Cardiac muscle cell (in vitro differentiated cells and primary cell): Measurements from ENCODE around the gene RSPH9. TPM values are rescaled to one million over a fixed set of nuclear protein-coding genes. Genes with fewer than 3 reads are reported as not detected.
"Not testable (repeated sequence)": the region's sequence is repeated elsewhere in the genome, so short reads cannot be mapped to it uniquely, and the experiment has no call there.

ENCODE experiments used
- DNase-seq, 2 donors: peaks; one replicate each; pipeline versions ENCODE4 v3.0.0 to v3.0.0-alpha.2; 2010 to 2017; ENCODE audit warnings: low read depth in 1 of 2, low spot score in 1 of 2
- H3K27ac ChIP-seq: fragments of 200-600 bp; sonication (generic); 2 replicates; pipeline ENCODE4 v1.5.1; 2016
- H3K27me3 ChIP-seq: fragments of 200-600 bp; sonication (generic); 2 replicates; pipeline ENCODE4 v1.6.0; 2016; ENCODE audit warnings: control low read depth
- H3K36me3 ChIP-seq: fragments of 200-600 bp; sonication (generic); 2 replicates; pipeline ENCODE4 v1.5.1; 2016; ENCODE audit warnings: control low read depth
- H3K4me1 ChIP-seq: fragments of 200-600 bp; sonication (generic); 2 replicates; pipeline ENCODE4 v1.8.1; 2017; ENCODE audit warnings: low read depth, mild to moderate bottlenecking, mixed run types
- H3K4me3 ChIP-seq: fragments of 200-600 bp; sonication (generic); 2 replicates; pipeline ENCODE4 v1.5.1; 2016; ENCODE audit warnings: mild to moderate bottlenecking
- H3K9me3 ChIP-seq: fragments of 200-600 bp; sonication (generic); 2 replicates; pipeline ENCODE4 v1.5.1; 2017; ENCODE audit warnings: low read depth, mild to moderate bottlenecking, control low read depth
- polyA plus RNA-seq: library from polyadenylated mRNA; unstranded; fragments of >200 nt; fragmentation: Nextera tagmentation; extraction: Ambion mirVana; gene quantifications from 2 replicates; pipeline ENCODE4 v1.2.1, GENCODE V29; 2016
- total RNA-seq: library from RNA; depleted of rRNA; stranded (reverse); fragments of >200 nt; gene quantifications from 2 replicates; pipeline ENCODE4 v1.2.3, GENCODE V29; 2016
- TF ChIP-seq, protein P1 (sequence below): IDR thresholded peaks from 2 replicates; pipeline ENCODE4 v1.5.1; 2012; ENCODE audit warnings: low read depth, mild to moderate bottlenecking, low read length

The RSPH9 gene
- total and polyA plus RNA-seq, 2 experiments from 2014 or later = 2.9 to 5.8 TPM

DNA sequence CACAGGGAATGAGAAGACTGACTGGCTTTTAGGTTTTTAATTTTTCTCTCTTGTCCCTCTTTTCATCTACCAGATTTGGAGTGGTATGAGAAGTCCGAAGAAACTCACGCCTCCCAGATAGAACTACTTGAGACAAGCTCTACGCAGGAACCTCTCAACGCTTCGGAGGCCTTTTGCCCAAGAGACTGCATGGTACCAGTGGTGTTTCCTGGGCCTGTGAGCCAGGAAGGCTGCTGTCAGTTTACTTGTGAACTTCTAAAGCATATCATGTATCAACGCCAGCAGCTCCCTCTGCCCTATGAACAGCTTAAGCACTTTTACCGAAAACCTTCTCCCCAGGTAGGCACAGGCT lies 8.6 kb upstream of the RSPH9 start:
- peaks cover 15% of the 10 kb centered on the region for H3K36me3 ChIP-seq
- H3K27ac ChIP-seq = peak overlapping the region; percentile 38
- peak; percentile 9 to 16 for DNase-seq
- H3K4me1 ChIP-seq = peaks cover 16% of the 10 kb centered on the region
- no peaks in the 10 kb centered on the region for H3K27me3 ChIP-seq
- no peaks in the 10 kb centered on the region for H3K9me3 ChIP-seq
- TF ChIP-seq, protein P1, sequence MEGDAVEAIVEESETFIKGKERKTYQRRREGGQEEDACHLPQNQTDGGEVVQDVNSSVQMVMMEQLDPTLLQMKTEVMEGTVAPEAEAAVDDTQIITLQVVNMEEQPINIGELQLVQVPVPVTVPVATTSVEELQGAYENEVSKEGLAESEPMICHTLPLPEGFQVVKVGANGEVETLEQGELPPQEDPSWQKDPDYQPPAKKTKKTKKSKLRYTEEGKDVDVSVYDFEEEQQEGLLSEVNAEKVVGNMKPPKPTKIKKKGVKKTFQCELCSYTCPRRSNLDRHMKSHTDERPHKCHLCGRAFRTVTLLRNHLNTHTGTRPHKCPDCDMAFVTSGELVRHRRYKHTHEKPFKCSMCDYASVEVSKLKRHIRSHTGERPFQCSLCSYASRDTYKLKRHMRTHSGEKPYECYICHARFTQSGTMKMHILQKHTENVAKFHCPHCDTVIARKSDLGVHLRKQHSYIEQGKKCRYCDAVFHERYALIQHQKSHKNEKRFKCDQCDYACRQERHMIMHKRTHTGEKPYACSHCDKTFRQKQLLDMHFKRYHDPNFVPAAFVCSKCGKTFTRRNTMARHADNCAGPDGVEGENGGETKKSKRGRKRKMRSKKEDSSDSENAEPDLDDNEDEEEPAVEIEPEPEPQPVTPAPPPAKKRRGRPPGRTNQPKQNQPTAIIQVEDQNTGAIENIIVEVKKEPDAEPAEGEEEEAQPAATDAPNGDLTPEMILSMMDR = no peak
- H3K4me3 ChIP-seq = peak overlapping the region; percentile 72

GRCh38 chr6:43639984-43640800 lies 4.6 kb upstream of the RSPH9 start:
- Histone ChIP-seq H3K27me3 (no peaks in the 10 kb centered on the region), H3K4me3 (no peak overlapping the region), H3K4me1 (peaks cover 14% of the 10 kb centered on the region), H3K36me3 (peaks cover 19% of the 10 kb centered on the region), H3K9me3 (no peaks in the 10 kb centered on the region), H3K27ac (no peak overlapping the region)
- DNase-seq = no peak
- TF ChIP-seq, protein P1 = no peak

- H3K9me3 ChIP-seq = no peaks in the 10 kb centered on the region
- TF ChIP-seq, protein P1 = no peak
- H3K4me1 ChIP-seq = no peaks in the 10 kb centered on the region
- H3K27ac ChIP-seq = peak overlapping the region; percentile 25
- no peaks in the 10 kb centered on the region for H3K27me3 ChIP-seq
- DNase-seq = no peak
- H3K36me3 ChIP-seq = peaks cover 7% of the 10 kb centered on the region
- H3K4me3 ChIP-seq = peak overlapping the region; percentile 45
These were observed 753 bp downstream of the RSPH9 start for GRCh38 chr6:43645613-43645964.

GRCh38 chr6:43647613-43648012 lies 2.8 kb downstream of the RSPH9 start:
- DNase-seq = no peak
- no peak overlapping the region for H3K27ac ChIP-seq
- H3K4me3 ChIP-seq = no peak overlapping the region
- no peaks in the 10 kb centered on the region for H3K27me3 ChIP-seq
- TF ChIP-seq, protein P1 = no peak
- no peaks in the 10 kb centered on the region for H3K36me3 ChIP-seq
- no peaks in the 10 kb centered on the region for H3K4me1 ChIP-seq
- H3K9me3 ChIP-seq = no peaks in the 10 kb centered on the region

DNA sequence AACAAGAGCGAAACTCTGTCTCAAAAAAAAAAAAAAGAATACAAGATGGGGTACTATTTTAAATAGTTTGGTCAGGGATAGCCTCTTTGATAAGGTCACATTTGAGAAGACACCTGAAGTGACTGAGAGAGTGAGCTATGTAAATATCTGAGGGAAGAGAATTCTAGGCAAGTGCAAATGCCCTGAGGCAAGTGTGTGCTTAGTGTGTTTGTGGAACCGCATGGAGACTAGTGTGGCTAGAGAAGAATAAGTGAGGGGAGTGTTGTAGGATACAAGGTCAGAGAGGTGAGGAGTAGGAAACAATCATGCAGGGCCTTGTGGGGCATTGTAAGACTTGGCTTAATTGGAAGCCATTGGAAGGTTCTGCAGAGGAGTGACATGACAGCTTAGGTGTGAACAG lies 3.4 kb downstream of the RSPH9 start:
- no peaks in the 10 kb centered on the region for H3K36me3 ChIP-seq
- H3K9me3 ChIP-seq = no peaks in the 10 kb centered on the region
- DNase-seq = no peak
- no peaks in the 10 kb centered on the region for H3K27me3 ChIP-seq
- no peak overlapping the region for H3K4me3 ChIP-seq
- TF ChIP-seq, protein P1 = no peak
- no peak overlapping the region for H3K27ac ChIP-seq
- no peaks in the 10 kb centered on the region for H3K4me1 ChIP-seq

DNA sequence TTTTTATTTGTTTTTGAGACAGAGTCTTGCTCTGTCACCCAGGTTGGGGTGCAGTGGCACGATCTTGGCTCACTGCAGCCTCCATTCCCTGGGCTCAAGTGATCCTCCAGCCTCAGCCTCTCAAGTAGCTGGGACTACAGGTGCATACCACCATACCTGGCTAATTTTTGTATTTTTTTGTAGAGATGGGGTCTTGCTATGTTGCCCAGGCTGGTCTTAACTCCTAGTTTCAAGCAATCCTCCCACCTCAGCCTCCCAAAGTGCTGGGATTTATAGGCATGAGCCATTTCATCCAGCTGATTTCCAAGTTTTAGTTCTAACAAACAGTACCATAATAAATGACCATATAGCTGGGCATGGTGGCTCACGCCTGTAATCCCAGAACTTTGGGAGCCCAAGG lies 8.0 kb downstream of the RSPH9 start:
- not testable (repeated sequence) for H3K9me3 ChIP-seq, H3K4me1 ChIP-seq, H3K4me3 ChIP-seq, H3K27me3 ChIP-seq, DNase-seq, H3K27ac ChIP-seq, H3K36me3 ChIP-seq
